A673 (cell line): ENCODE results near the gene CLCNKB. TPM values are rescaled to one million over a fixed set of nuclear protein-coding genes. Genes with fewer than 3 reads are reported as not detected.
"Not testable (repeated sequence)": the region's sequence is repeated elsewhere in the genome, so short reads cannot be mapped to it uniquely, and the experiment has no call there.

Experiments used
- BruUV-seq: library from RNA; stranded (reverse); fragments of 400-500 nt; replicated peaks from 2 replicates; lab custom pipeline; 2021; lab: Mats Ljungman, UMichigan
- CTCF ChIA-PET: fragments of 300-600 bp; sonication (Branson Sonifier 250); formaldehyde crosslinking; loops from one replicate; lab custom pipeline; 2022; ENCODE audit warnings: antibody characterized with exemption; lab: Charles Lee
- POLR2A ChIA-PET: fragments of 300-600 bp; sonication (Branson Sonifier 250); formaldehyde crosslinking; loops from one replicate; lab custom pipeline; 2022; ENCODE audit warnings: antibody characterized with exemption; ENCODE audit not compliant: low non-redundant PET; lab: Charles Lee
- DNase-seq: peaks from one replicate; pipeline ENCODE4 v3.0.0-alpha.2; 2015; ENCODE audit warnings: low spot score
- H3K27ac ChIP-seq: fragments of 200-600 bp; sonication (generic); 2 replicates; pipeline ENCODE4 v1.5.1; 2016; ENCODE audit warnings: mixed run types, low read depth, mild to moderate bottlenecking, mixed read lengths, antibody characterized with exemption, low read length; ENCODE audit not compliant: poor library complexity, severe bottlenecking
- H3K27me3 ChIP-seq: fragments of 200-600 bp; sonication (generic); replicated peaks from 2 replicates; pipeline ENCODE4 v1.6.1; 2017; ENCODE audit warnings: mixed run types, low read depth, mild to moderate bottlenecking, mixed read lengths, antibody characterized with exemption, low read length; ENCODE audit not compliant: insufficient read depth, poor library complexity
- H3K36me3 ChIP-seq: fragments of 200-600 bp; sonication (generic); 2 replicates; pipeline ENCODE4 v1.6.1; 2016; ENCODE audit warnings: mixed run types, mild to moderate bottlenecking, mixed read lengths, antibody characterized with exemption, low read length; ENCODE audit not compliant: insufficient read depth, poor library complexity, severe bottlenecking
- H3K4me1 ChIP-seq: fragments of 200-600 bp; sonication (generic); 2 replicates; pipeline ENCODE4 v1.6.1; 2017; ENCODE audit warnings: mixed run types, mild to moderate bottlenecking, mixed read lengths, antibody characterized with exemption, low read length; ENCODE audit not compliant: insufficient read depth, poor library complexity, severe bottlenecking
- H3K4me3 ChIP-seq: fragments of 200-600 bp; sonication (generic); 2 replicates; pipeline ENCODE4 v1.5.1; 2016; ENCODE audit warnings: low read depth, mixed run types, mild to moderate bottlenecking, mixed read lengths, low read length; ENCODE audit not compliant: poor library complexity, severe bottlenecking
- H3K9me3 ChIP-seq: fragments of 200-600 bp; sonication (generic); 2 replicates; pipeline ENCODE4 v1.6.1; 2016; ENCODE audit warnings: mixed run types, low read depth, mild to moderate bottlenecking, mixed read lengths, antibody characterized with exemption, low read length; ENCODE audit not compliant: poor library complexity, severe bottlenecking
- CTCF ChIP-seq: fragments of 300-800, 200-600 bp; sonication (generic); conservative IDR thresholded peaks from 2 replicates; pipeline ENCODE4 v1.5.1; 2017; ENCODE audit warnings: low read depth, mild to moderate bottlenecking, antibody characterized with exemption, low read length, moderate library complexity, mixed read lengths
- EZH2 ChIP-seq: fragments of 200-600 bp; sonication (generic); IDR thresholded peaks from 2 replicates; pipeline ENCODE4 v1.6.1; 2017; ENCODE audit warnings: borderline replicate concordance, low read depth, mild to moderate bottlenecking, mixed read lengths, antibody characterized with exemption, low read length; ENCODE audit not compliant: poor library complexity, severe bottlenecking
- intact Hi-C: fragments of 100-400 bp; cut with micrococcal nuclease; formaldehyde crosslinking; loops from one replicate; pipeline ENCODE4 v1.10.0; 2022; ENCODE audit not compliant: unreplicated experiment
- total RNA-seq: library from RNA; stranded (reverse); gene quantifications from 2 replicates; pipeline ENCODE4 v1.2.3, GENCODE V29; 2021

Gene CLCNKB
- total RNA-seq, 1 experiment from 2014 or later = 0.13 TPM

DNA sequence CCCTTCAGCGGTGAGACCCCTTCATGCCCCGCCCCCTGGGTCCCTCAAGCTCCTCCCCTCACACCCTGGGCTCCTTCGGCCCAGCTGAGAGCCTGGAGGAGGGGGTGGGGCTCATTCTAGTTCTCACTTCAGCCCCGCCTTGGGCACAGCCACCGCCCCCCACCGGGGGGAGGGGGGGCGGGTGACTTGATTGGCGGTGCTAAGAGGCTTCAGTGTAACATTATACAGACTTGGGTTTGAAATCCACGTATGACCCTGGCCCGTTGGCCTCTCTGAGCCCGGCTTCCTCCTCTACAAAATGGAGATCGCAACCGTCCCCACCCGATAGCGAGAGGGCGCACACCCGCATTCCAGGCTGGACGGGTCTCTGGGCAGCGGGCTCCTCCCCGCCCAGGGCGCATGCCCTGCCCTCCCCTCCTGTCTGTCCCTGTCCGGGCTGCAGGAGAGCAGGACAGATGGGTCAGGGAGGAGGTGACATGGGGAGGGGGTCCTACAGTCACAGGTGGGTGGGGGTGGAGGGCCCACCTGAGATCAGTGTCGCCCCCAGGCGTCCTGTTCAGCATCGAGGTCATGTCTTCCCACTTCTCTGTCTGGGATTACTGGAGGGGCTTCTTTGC lies 5.1 kb downstream of the CLCNKB start:
- Histone ChIP-seq H3K27ac (peak overlapping the region; percentile 40), H3K4me1 (no peaks in the 10 kb centered on the region), H3K36me3 (no peaks in the 10 kb centered on the region), H3K9me3 (no peaks in the 10 kb centered on the region), H3K27me3 (no peaks in the 10 kb centered on the region), H3K4me3 (peak overlapping the region; percentile 45)
- TF ChIP-seq EZH2 = no peak
- TF ChIP-seq CTCF = 0 out of 2 replicates have a peak, but pooled peaks have one; percentile 18
- peak; percentile 92 for DNase-seq
- ChIA-PET POLR2A (interaction anchor here (0.6 kb wide), 1 partner anchor 136 kb away, joined by 3 read pairs; no protein-coding TSS in a partner anchor), CTCF (no interaction called here)
- no TSS peak for BruUV-seq
- intact Hi-C loops = no loop called here

DNA sequence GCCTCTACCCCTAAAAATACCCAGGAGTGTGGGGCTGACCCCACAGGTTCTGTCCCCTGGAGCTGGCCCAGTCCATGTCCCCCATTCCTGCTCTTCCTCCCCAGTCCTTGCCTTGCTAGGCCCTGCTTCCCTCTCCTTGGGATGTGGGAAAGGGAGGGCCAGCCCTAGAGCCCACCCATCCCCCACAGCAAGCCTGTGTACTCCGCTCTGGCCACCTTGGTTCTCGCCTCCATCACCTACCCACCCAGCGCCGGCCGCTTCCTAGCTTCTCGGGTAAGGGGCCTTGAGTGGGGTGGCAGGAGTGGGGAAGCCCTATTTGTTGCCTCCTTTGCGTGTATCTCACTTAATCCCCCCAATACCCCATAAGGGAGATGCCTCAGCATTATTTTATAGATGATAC lies 6.7 kb downstream of the CLCNKB start:
- Histone ChIP-seq H3K36me3 (no peaks in the 10 kb centered on the region), H3K4me1 (no peaks in the 10 kb centered on the region), H3K9me3 (no peaks in the 10 kb centered on the region), H3K27ac (no peak overlapping the region), H3K27me3 (no peaks in the 10 kb centered on the region), H3K4me3 (no peak overlapping the region)
- intact Hi-C loops = no loop called here
- no TSS peak for BruUV-seq
- no peak for DNase-seq
- no peak for TF ChIP-seq EZH2
- no peak for TF ChIP-seq CTCF
- CTCF ChIA-PET = no interaction called here
- POLR2A ChIA-PET = no interaction called here

DNA sequence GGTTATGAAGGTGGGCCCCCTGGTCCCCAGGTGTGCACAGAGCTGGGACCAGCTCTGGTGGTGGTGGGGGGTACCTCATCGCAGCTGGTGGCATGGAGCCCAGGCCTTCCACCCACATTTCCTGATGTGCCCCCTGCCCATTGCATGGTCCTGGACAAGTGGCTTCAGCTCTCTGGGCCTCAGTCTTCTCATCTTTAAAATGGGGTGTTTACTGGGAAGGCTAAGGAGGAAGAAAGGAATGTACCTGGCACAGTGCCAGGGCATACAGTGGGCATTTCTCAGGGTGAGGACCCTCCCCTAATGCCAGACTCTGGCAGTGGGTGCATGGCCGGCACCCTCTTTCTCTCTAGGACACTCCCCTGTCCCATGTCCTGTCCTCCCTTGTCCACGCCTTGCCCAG lies 7.5 kb downstream of the CLCNKB start:
- no TSS peak for BruUV-seq
- no peak overlapping the region for H3K4me3 ChIP-seq
- intact Hi-C loops = no loop called here
- no peaks in the 10 kb centered on the region for H3K4me1 ChIP-seq
- POLR2A ChIA-PET = no interaction called here
- H3K36me3 ChIP-seq = no peaks in the 10 kb centered on the region
- H3K27me3 ChIP-seq = no peaks in the 10 kb centered on the region
- no peak for DNase-seq
- H3K9me3 ChIP-seq = no peaks in the 10 kb centered on the region
- TF ChIP-seq CTCF (no peak), EZH2 (no peak)
- H3K27ac ChIP-seq = no peak overlapping the region
- CTCF ChIA-PET = no interaction called here

DNA sequence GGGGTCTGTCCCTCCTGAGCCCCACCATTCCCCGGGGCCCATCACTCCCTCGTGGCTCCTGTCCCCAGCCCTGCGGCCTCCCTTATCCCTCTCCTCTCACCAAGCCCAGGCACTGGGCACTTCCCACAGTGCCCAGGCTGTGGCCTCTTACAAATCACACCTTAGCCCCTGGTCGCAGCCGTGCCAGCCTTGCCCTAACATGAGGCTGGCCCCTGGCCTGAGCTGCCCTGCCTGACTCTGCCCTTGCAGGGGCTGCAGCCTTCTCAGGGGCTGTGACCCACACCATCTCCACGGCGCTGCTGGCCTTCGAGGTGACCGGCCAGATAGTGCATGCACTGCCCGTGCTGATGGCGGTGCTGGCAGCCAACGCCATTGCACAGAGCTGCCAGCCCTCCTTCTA lies 8.4 kb downstream of the CLCNKB start:
- intact Hi-C loops, POLR2A ChIA-PET, BruUV-seq, H3K27ac ChIP-seq, H3K27me3 ChIP-seq, H3K36me3 ChIP-seq, H3K9me3 ChIP-seq, DNase-seq, H3K4me3 ChIP-seq, H3K4me1 ChIP-seq, CTCF ChIA-PET: not testable (repeated sequence)
